CD14-positive monocyte (primary cell): ENCODE data around the gene CIP2A. TPM values are rescaled to one million over a fixed set of nuclear protein-coding genes. Genes with fewer than 3 reads are reported as not detected.
A peak's percentile ranks its signal among the peaks of the same experiment; 100 is the strongest.

ENCODE experiments used
- DNase-seq, 3 donors: peaks; one replicate each; pipeline ENCODE4 v3.0.0-alpha.2; 2011 to 2022
- H2AFZ ChIP-seq: 2 replicates; pipeline ENCODE4 v1.6.0; 2012; ENCODE audit warnings: mild to moderate bottlenecking, low read depth, low read length, inconsistent platforms; ENCODE audit not compliant: insufficient read depth, poor library complexity, severe bottlenecking
- H3K27ac ChIP-seq, 2 donors: 1 replicate in 1 of 2; 2 replicates in 1 of 2; pipeline ENCODE4 v1.5.1; 2012 to 2013; ENCODE audit warnings: low read length in 2 of 2, control low read depth in 1 of 2, inconsistent platforms in 1 of 2, low read depth in 1 of 2, mild to moderate bottlenecking in 1 of 2
- H3K27me3 ChIP-seq, 2 donors: one replicate each; pipeline versions ENCODE4 v1.6.0 to v1.6.1; 2011 to 2013; ENCODE audit warnings: low read length in 2 of 2; ENCODE audit not compliant: control insufficient read depth in 2 of 2, insufficient read depth in 2 of 2
- H3K36me3 ChIP-seq, 2 donors: replicated peaks in 1 of 2; 1 replicate in 1 of 2; 2 replicates in 1 of 2; pipeline versions ENCODE4 v1.5.1 to v1.6.1; 2012 to 2013; ENCODE audit warnings: low read length in 2 of 2, control low read depth in 1 of 2, inconsistent platforms in 1 of 2, mild to moderate bottlenecking in 1 of 2; ENCODE audit not compliant: insufficient read depth in 2 of 2, control insufficient read depth in 1 of 2
- H3K4me1 ChIP-seq, 2 donors: 1 replicate in 1 of 2; 2 replicates in 1 of 2; pipeline versions ENCODE4 v1.5.1 to v1.6.1; 2012 to 2013; ENCODE audit warnings: low read length in 2 of 2, control low read depth in 1 of 2, inconsistent platforms in 1 of 2, mild to moderate bottlenecking in 1 of 2, moderate library complexity in 1 of 2; ENCODE audit not compliant: insufficient read depth in 2 of 2, control insufficient read depth in 1 of 2
- H3K4me2 ChIP-seq: replicated peaks from 2 replicates; pipeline ENCODE3; 2012; ENCODE audit warnings: low read length, moderate library complexity, mild to moderate bottlenecking; ENCODE audit not compliant: poor library complexity, severe bottlenecking; ENCODE audit errors: extremely low read depth
- H3K4me3 ChIP-seq, 3 experiments: fragments of 200-600 bp in 1 of 3; sonication (generic) in 1 of 3; replicated peaks in 1 of 3; 1 replicate in 2 of 3; 2 replicates in 1 of 3; pipeline ENCODE4 v1.5.1; 2011 to 2013; ENCODE audit warnings: low read length in 3 of 3, mild to moderate bottlenecking in 3 of 3, control low read depth in 2 of 3, low read depth in 2 of 3, inconsistent platforms in 1 of 3, moderate library complexity in 1 of 3
- H3K79me2 ChIP-seq: 2 replicates; pipeline ENCODE4 v1.6.0; 2012; ENCODE audit warnings: mild to moderate bottlenecking, control low read depth, inconsistent platforms, low read length, moderate library complexity; ENCODE audit not compliant: insufficient read depth
- H3K9ac ChIP-seq: 2 replicates; pipeline ENCODE4 v1.6.0; 2017; ENCODE audit warnings: low read length, mild to moderate bottlenecking; ENCODE audit not compliant: insufficient read depth, poor library complexity, severe bottlenecking
- H3K9me3 ChIP-seq, 2 donors: replicated peaks in 1 of 2; 1 replicate in 1 of 2; 2 replicates in 1 of 2; pipeline versions ENCODE4 v1.5.1 to v1.6.1; 2012 to 2013; ENCODE audit warnings: low read length in 2 of 2, control low read depth in 1 of 2; ENCODE audit not compliant: control insufficient read depth in 1 of 2, insufficient read depth in 1 of 2
- H4K20me1 ChIP-seq: 2 replicates; pipeline ENCODE4 v1.6.0; 2012; ENCODE audit warnings: mild to moderate bottlenecking, low read length, control low read depth, moderate library complexity; ENCODE audit not compliant: insufficient read depth
- H3K27ac Mint-ChIP-seq, 7 donors: one replicate each; pipeline ENCODE4 v1.8.0; 2020; ENCODE audit warnings: mild to moderate bottlenecking in 7 of 7, mixed read lengths in 7 of 7, moderate library complexity in 6 of 7, inconsistent platforms in 2 of 7
- H3K27me3 Mint-ChIP-seq, 3 donors: one replicate each; pipeline ENCODE4 v1.8.0; 2021 to 2022; ENCODE audit warnings: low read depth in 3 of 3, mild to moderate bottlenecking in 3 of 3, mixed read lengths in 3 of 3, moderate library complexity in 3 of 3, inconsistent platforms in 1 of 3
- H3K36me3 Mint-ChIP-seq, 2 donors: one replicate each; pipeline ENCODE4 v1.8.0; 2020; ENCODE audit warnings: mixed read lengths in 2 of 2, inconsistent platforms in 1 of 2, mild to moderate bottlenecking in 1 of 2
- H3K4me1 Mint-ChIP-seq: one replicate; pipeline ENCODE4 v1.8.0; 2020; ENCODE audit warnings: mild to moderate bottlenecking, mixed read lengths
- H3K4me3 Mint-ChIP-seq, 2 donors: one replicate each; pipeline ENCODE4 v1.8.0; 2020; ENCODE audit warnings: mild to moderate bottlenecking in 2 of 2, mixed read lengths in 2 of 2, moderate library complexity in 1 of 2
- H3K9me3 Mint-ChIP-seq, 7 donors: one replicate each; pipeline ENCODE4 v1.8.0; 2020 to 2022; ENCODE audit warnings: mixed read lengths in 7 of 7, mild to moderate bottlenecking in 6 of 7, moderate library complexity in 6 of 7, inconsistent platforms in 2 of 7
- CTCF ChIP-seq: fragments of 200-600 bp; IDR thresholded peaks from one replicate; pipeline ENCODE4 v1.8.0; 2022; ENCODE audit warnings: antibody characterized with exemption, mild to moderate bottlenecking
- WGBS: methylation state at CpG from one replicate; pipeline ENCODE4 v1.1.5; 2013; ENCODE audit warnings: missing lambda C conversion rate; ENCODE audit not compliant: insufficient coverage; 5-methylcytosine and 5-hydroxymethylcytosine counted together
- intact Hi-C, 2 donors: fragments of 100-400 bp; cut with micrococcal nuclease; formaldehyde crosslinking; loops; one replicate each; pipeline versions ENCODE4 v1.15.0 to v1.15.1; 2023
- polyA plus RNA-seq, 3 donors: library from polyadenylated mRNA; depleted of rRNA in 1 of 3; unstranded in 2 of 3; stranded (reverse) in 1 of 3; fragments of 300-500 nt in 2 of 3; fragments of >200 nt in 1 of 3; fragmentation: Illumina TruSeq in 2 of 3; gene quantifications; 1 replicate in 2 of 3; 2 replicates in 1 of 3; pipeline ENCODE4 v1.2.3, GENCODE V29; 2012 to 2021

CIP2A gene
- polyA plus RNA-seq, 3 donors, result 0.57 to 5.0 (median 1.3) TPM

- no peaks in the 10 kb centered on the region for H3K9me3 ChIP-seq
- no peak overlapping the region for H3K27ac ChIP-seq
- no peak overlapping the region for H3K9ac ChIP-seq
- H3K4me3 ChIP-seq, result no peak overlapping the region
- H3K27me3 Mint-ChIP-seq, result no peaks in the 10 kb centered on the region
- peaks cover 47 to 82% of the 10 kb centered on the region in 2 donors for H3K36me3 ChIP-seq
- WGBS, result no CpG with 5 or more reads among the region's 3 CpGs
- no peak overlapping the region for H3K4me2 ChIP-seq
- no peak overlapping the region for H3K4me3 Mint-ChIP-seq
- no peaks in the 10 kb centered on the region for H3K27me3 ChIP-seq
- no peaks in the 10 kb centered on the region for H3K4me1 Mint-ChIP-seq
- no peak for DNase-seq
- H2AFZ ChIP-seq, result no peak overlapping the region
- TF ChIP-seq CTCF, result no peak
- no peaks in the 10 kb centered on the region for H3K4me1 ChIP-seq
- peaks cover 38 to 69% of the 10 kb centered on the region in 2 donors for H3K36me3 Mint-ChIP-seq
- no peaks in the 10 kb centered on the region for H3K79me2 ChIP-seq
- no peaks in the 10 kb centered on the region for H4K20me1 ChIP-seq
- no peaks in the 10 kb centered on the region for H3K9me3 Mint-ChIP-seq
- intact Hi-C loops, result loop anchor here in 1 of 2 donors (5.0 kb wide), 1 partner anchor 63 kb away; no protein-coding TSS in a partner anchor
- H3K27ac Mint-ChIP-seq, result peak overlapping the region in 3 of 7 donors; percentile 14 to 39 (median 19)
Observed at GRCh38 chr3:108554913-108555571, 34.2 kb downstream of the CIP2A start.

- peaks cover 45 to 74% of the 10 kb centered on the region in 2 donors for H3K36me3 ChIP-seq
- H3K9me3 ChIP-seq, result no peaks in the 10 kb centered on the region
- H3K4me1 ChIP-seq, result no peaks in the 10 kb centered on the region
- intact Hi-C loops, result loop anchor here in 1 of 2 donors (5.0 kb wide), 1 partner anchor 62 kb away; no protein-coding TSS in a partner anchor
- no peak for DNase-seq
- no peak overlapping the region for H3K27ac ChIP-seq
- H3K4me1 Mint-ChIP-seq, result no peaks in the 10 kb centered on the region
- no peaks in the 10 kb centered on the region for H3K79me2 ChIP-seq
- peak overlapping the region in 2 of 7 donors; percentile 47 to 55 for H3K27ac Mint-ChIP-seq
- H3K9ac ChIP-seq, result no peak overlapping the region
- no peaks in the 10 kb centered on the region for H3K9me3 Mint-ChIP-seq
- H4K20me1 ChIP-seq, result no peaks in the 10 kb centered on the region
- no peak overlapping the region for H3K4me3 Mint-ChIP-seq
- peaks cover 37 to 69% of the 10 kb centered on the region in 2 donors for H3K36me3 Mint-ChIP-seq
- H3K27me3 Mint-ChIP-seq, result no peaks in the 10 kb centered on the region
- no peak overlapping the region for H3K4me2 ChIP-seq
- no peak for TF ChIP-seq CTCF
- no peaks in the 10 kb centered on the region for H3K27me3 ChIP-seq
- no peak overlapping the region for H2AFZ ChIP-seq
- H3K4me3 ChIP-seq, result no peak overlapping the region
Observed at GRCh38 chr3:108554229-108554628, 35.0 kb downstream of the CIP2A start.
